ENCODE results near the gene SF3B1. TPM values are rescaled to one million over a fixed set of nuclear protein-coding genes. Genes with fewer than 3 reads are reported as not detected.
"Not testable (repeated sequence)": the region's sequence is repeated elsewhere in the genome, so short reads cannot be mapped to it uniquely, and the experiment has no call there.

SF3B1 gene
- 144 TPM for total RNA-seq
- long read RNA-seq, full-length matches to known transcripts = 92 of 169 reads
- long read RNA-seq, partial matches to known transcripts = 71 of 169 reads
- long read RNA-seq, other reads (novel, unspliced or antisense) = 6 of 169 reads

- peak; percentile 99 for DNase-seq (ENCODE audit: low spot score)
- intact Hi-C loops (cut with DNase I) = loop anchor here (1.0 to 5.0 kb wide), 3 partner anchors 18 to 272 kb away; partner anchors contain the start of genes COQ10B, HSPD1 and MARS2
Observed at GRCh38 chr2:197434541-197435513, at the start of gene SF3B1. TSS of gene SF3B1 (minus strand) at chr2:197435028. CDS start at chr2:197434999, 29 bp downstream.

GRCh38 chr2:197484248-197484647 lies 49.4 kb upstream of the SF3B1 start:
- DNase-seq (ENCODE audit: low spot score); intact Hi-C loops (cut with DNase I): not testable (repeated sequence)

- intact Hi-C loops (cut with DNase I) = no loop called here
- no peak for DNase-seq (ENCODE audit: low spot score)
Observed at GRCh38 chr2:197480165-197481036, 45.6 kb upstream of the SF3B1 start.

- DNase-seq (ENCODE audit: low spot score) = no peak
- intact Hi-C loops (cut with DNase I) = no loop called here
Observed at GRCh38 chr2:197477797-197478196, 43.0 kb upstream of the SF3B1 start.

GRCh38 chr2:197472166-197472565 lies 37.3 kb upstream of the SF3B1 start:
- intact Hi-C loops (cut with DNase I) = no loop called here
- DNase-seq (ENCODE audit: low spot score) = no peak

- intact Hi-C loops (cut with DNase I) = no loop called here
Observed at GRCh38 chr2:197464175-197464574, 29.3 kb upstream of the SF3B1 start.

GRCh38 chr2:197461057-197461456 lies 26.2 kb upstream of the SF3B1 start:
- DNase-seq (ENCODE audit: low spot score) = no peak
- intact Hi-C loops (cut with DNase I) = no loop called here

More at GRCh38 chr2:197464175-197464574, 29.3 kb upstream of the SF3B1 start:
- DNase-seq (ENCODE audit: low spot score) = no peak

- no peak for DNase-seq (ENCODE audit: low spot score)
- intact Hi-C loops (cut with DNase I) = no loop called here
Observed at GRCh38 chr2:197460649-197461048, 25.8 kb upstream of the SF3B1 start.

GRCh38 chr2:197455428-197455827 lies 20.6 kb upstream of the SF3B1 start:
- no peak for DNase-seq (ENCODE audit: low spot score)
- intact Hi-C loops (cut with DNase I) = loop anchor here (5.0 kb wide), 1 partner anchor 252 kb away; the partner anchor contains the start of gene MARS2

GRCh38 chr2:197454923-197455322 lies 20.1 kb upstream of the SF3B1 start:
- DNase-seq (ENCODE audit: low spot score) = no peak
- intact Hi-C loops (cut with DNase I) = loop anchor here (5.0 kb wide), 2 partner anchors 42 to 252 kb away; partner anchors contain the start of genes HSPD1 and MARS2

GRCh38 chr2:197453914-197454398 lies 19.1 kb upstream of the SF3B1 start:
- intact Hi-C loops (cut with DNase I) = loop anchor here (1.0 to 5.0 kb wide), 3 partner anchors 19 to 62 kb away; partner anchors contain the start of genes HSPD1, MOB4 and SF3B1

GRCh38 chr2:197453123-197453913 lies 18.5 kb upstream of the SF3B1 start, which contains the start of gene COQ10B:
TSS of gene COQ10B (plus strand) at chr2:197453552. CDS start at chr2:197453561, 9 bp downstream.
- intact Hi-C loops (cut with DNase I) = loop anchor here (1.0 to 5.0 kb wide), 3 partner anchors 18 to 63 kb away; partner anchors contain the start of genes HSPD1, MOB4 and SF3B1
- DNase-seq (ENCODE audit: low spot score) = peak; percentile 100

More at GRCh38 chr2:197453914-197454398, 19.1 kb upstream of the SF3B1 start:
- DNase-seq (ENCODE audit: low spot score) = no peak

- intact Hi-C loops (cut with DNase I) = loop anchor here (1.0 to 5.0 kb wide), 3 partner anchors 17 to 64 kb away; partner anchors contain the start of genes HSPD1, MOB4 and SF3B1
- no peak for DNase-seq (ENCODE audit: low spot score)
Observed at GRCh38 chr2:197452754-197453122, 17.9 kb upstream of the SF3B1 start.

GRCh38 chr2:197450935-197451358 lies 16.1 kb upstream of the SF3B1 start:
- not testable (repeated sequence) for DNase-seq (ENCODE audit: low spot score)
- intact Hi-C loops (cut with DNase I) = loop anchor here (5.0 kb wide), 1 partner anchor 46 kb away; the partner anchor contains the start of gene HSPD1

GRCh38 chr2:197450465-197450864 lies 15.6 kb upstream of the SF3B1 start:
- DNase-seq (ENCODE audit: low spot score) = no peak

GRCh38 chr2:197446844-197447243 lies 12.0 kb upstream of the SF3B1 start:
- intact Hi-C loops (cut with DNase I) = no loop called here

More at GRCh38 chr2:197450465-197450864, 15.6 kb upstream of the SF3B1 start:
- intact Hi-C loops (cut with DNase I) = loop anchor here (5.0 kb wide), 1 partner anchor 47 kb away; the partner anchor contains the start of gene HSPD1

GRCh38 chr2:197445746-197446145 lies 10.9 kb upstream of the SF3B1 start:
- intact Hi-C loops (cut with DNase I) = no loop called here

More at GRCh38 chr2:197446844-197447243, 12.0 kb upstream of the SF3B1 start:
- DNase-seq (ENCODE audit: low spot score) = no peak

GRCh38 chr2:197442857-197443256 lies 8.0 kb upstream of the SF3B1 start:
- intact Hi-C loops (cut with DNase I) = no loop called here
- no peak for DNase-seq (ENCODE audit: low spot score)

More at GRCh38 chr2:197445746-197446145, 10.9 kb upstream of the SF3B1 start:
- no peak for DNase-seq (ENCODE audit: low spot score)

Measured in cardiac septum (tissue), 1 donor.